IMR-90 (cell line): ENCODE measurements around the gene RPEL1. TPM values are rescaled to one million over a fixed set of nuclear protein-coding genes. Genes with fewer than 3 reads are reported as not detected.
A peak's percentile ranks its signal among the peaks of the same experiment; 100 is the strongest.

Source experiments
- ATAC-seq: fragments of 200-7000 bp; cut with Tn5 transposase; 2 replicates; pipeline ENCODE4 v1.9.1; 2020; ENCODE audit warnings: low read depth, mild to moderate bottlenecking, moderate library complexity
- BruUV-seq: library from RNA; stranded (reverse); fragments of 400-500 nt; replicated peaks from 2 replicates; lab custom pipeline; 2021; lab: Mats Ljungman, UMichigan
- CTCF ChIA-PET: fragments of 300-600 bp; formaldehyde crosslinking; extraction: SDS; loops from one replicate; lab custom pipeline; 2021; ENCODE audit warnings: antibody characterized with exemption; lab: Yijun Ruan, JAX
- POLR2A ChIA-PET: fragments of 300-600 bp; sonication (Branson Sonifier 250); formaldehyde crosslinking; loops from one replicate; lab custom pipeline; 2022; ENCODE audit warnings: antibody characterized with exemption; ENCODE audit not compliant: unreplicated experiment; lab: Charles Lee
- DNase-seq: peaks from one replicate; pipeline ENCODE4 v3.0.0; 2013
- H2AFZ ChIP-seq: replicated peaks from 2 replicates; pipeline ENCODE3; 2013; ENCODE audit warnings: low read length, mild to moderate bottlenecking; ENCODE audit not compliant: poor library complexity
- H2AK5ac ChIP-seq: 2 replicates; pipeline ENCODE4 v1.6.1; 2013; ENCODE audit warnings: low read depth, low read length, inconsistent platforms
- H2AK9ac ChIP-seq: replicated peaks from 2 replicates; pipeline ENCODE3; 2013; ENCODE audit warnings: mild to moderate bottlenecking, low read depth, low read length, moderate library complexity; ENCODE audit not compliant: poor library complexity
- H2BK120ac ChIP-seq: 2 replicates; pipeline ENCODE4 v1.6.1; 2013; ENCODE audit warnings: low read depth, low read length, inconsistent platforms
- H2BK15ac ChIP-seq: 3 replicates; pipeline ENCODE4 v1.6.1; 2013; ENCODE audit warnings: low read depth, low read length, inconsistent platforms
- H2BK20ac ChIP-seq: 2 replicates; pipeline ENCODE4 v1.6.1; 2013; ENCODE audit warnings: low read depth, mild to moderate bottlenecking, inconsistent platforms, low read length, moderate library complexity
- H2BK5ac ChIP-seq: 2 replicates; pipeline ENCODE4 v1.6.1; 2013; ENCODE audit warnings: mild to moderate bottlenecking, low read depth, low read length, inconsistent platforms; ENCODE audit not compliant: poor library complexity, severe bottlenecking
- H3K14ac ChIP-seq: replicated peaks from 2 replicates; pipeline ENCODE4 v1.6.1; 2013; ENCODE audit warnings: low read depth, low read length, inconsistent platforms
- H3K18ac ChIP-seq: 2 replicates; pipeline ENCODE4 v1.6.1; 2013; ENCODE audit warnings: low read depth, low read length, control low read depth
- H3K23ac ChIP-seq: 2 replicates; pipeline ENCODE4 v1.6.1; 2013; ENCODE audit warnings: low read depth, low read length, inconsistent platforms
- H3K27ac ChIP-seq: 2 replicates; pipeline ENCODE4 v1.5.1; 2013; ENCODE audit warnings: mild to moderate bottlenecking, control low read depth, low read length; ENCODE audit not compliant: insufficient read depth
- H3K27me3 ChIP-seq: 2 replicates; pipeline ENCODE4 v1.6.1; 2013; ENCODE audit warnings: low read length; ENCODE audit not compliant: control insufficient read depth, insufficient read depth
- H3K36me3 ChIP-seq: 2 replicates; pipeline ENCODE4 v1.6.1; 2013; ENCODE audit warnings: low read length, mixed read lengths; ENCODE audit not compliant: control insufficient read depth, insufficient read depth
- H3K4ac ChIP-seq: 2 replicates; pipeline ENCODE4 v1.6.1; 2013; ENCODE audit warnings: low read depth, low read length, inconsistent platforms
- H3K4me1 ChIP-seq: 2 replicates; pipeline ENCODE4 v1.6.1; 2013; ENCODE audit warnings: low read length, mixed read lengths; ENCODE audit not compliant: control insufficient read depth, insufficient read depth
- H3K4me2 ChIP-seq: 2 replicates; pipeline ENCODE4 v1.6.1; 2013; ENCODE audit warnings: low read depth, mild to moderate bottlenecking, control low read depth, low read length, moderate library complexity
- H3K4me3 ChIP-seq: 2 replicates; pipeline ENCODE4 v1.5.1; 2013; ENCODE audit warnings: low read depth, mild to moderate bottlenecking, control low read depth, low read length, moderate library complexity; ENCODE audit not compliant: insufficient read depth
- H3K56ac ChIP-seq: 2 replicates; pipeline ENCODE4 v1.6.1; 2013; ENCODE audit warnings: low read length, inconsistent platforms; ENCODE audit not compliant: insufficient read depth; ENCODE audit errors: extremely low read depth
- H3K79me1 ChIP-seq, 2 experiments: 2 replicates each; pipeline ENCODE4 v1.6.1; 2013; ENCODE audit warnings: low read length in 2 of 2, inconsistent platforms in 1 of 2, low read depth in 1 of 2
- H3K9ac ChIP-seq: 2 replicates; pipeline ENCODE4 v1.6.1; 2013; ENCODE audit warnings: low read depth, low read length, control low read depth
- H3K9me1 ChIP-seq: 2 replicates; pipeline ENCODE4 v1.6.1; 2013; ENCODE audit warnings: low read length, inconsistent platforms; ENCODE audit not compliant: insufficient read depth
- H3K9me3 ChIP-seq: 2 replicates; pipeline ENCODE4 v1.6.1; 2013; ENCODE audit warnings: low read length; ENCODE audit not compliant: control insufficient read depth, insufficient read depth
- H4K20me1 ChIP-seq: 2 replicates; pipeline ENCODE4 v1.6.1; 2013; ENCODE audit warnings: low read length, inconsistent platforms; ENCODE audit not compliant: insufficient read depth
- H4K5ac ChIP-seq: 2 replicates; pipeline ENCODE4 v1.6.1; 2013; ENCODE audit warnings: mild to moderate bottlenecking, low read depth, low read length, control low read depth
- H4K8ac ChIP-seq, 2 experiments: 2 replicates each; pipeline ENCODE4 v1.6.1; 2013; ENCODE audit warnings: low read depth in 2 of 2, low read length in 2 of 2, control low read depth in 1 of 2, inconsistent platforms in 1 of 2
- H4K91ac ChIP-seq: 2 replicates; pipeline ENCODE4 v1.6.1; 2013; ENCODE audit warnings: low read depth, low read length, inconsistent platforms; ENCODE audit not compliant: insufficient read depth
- CEBPB ChIP-seq: IDR thresholded peaks from 2 replicates; pipeline ENCODE4 v1.6.1; 2012; ENCODE audit warnings: low read depth, low read length, improper control_type of control experiment
- FOS ChIP-seq: fragments of 150-350 bp; IDR thresholded peaks from 2 replicates; pipeline ENCODE4 v1.6.1; 2016; ENCODE audit warnings: low read depth, low read length
- WGBS, 2 experiments: methylation state at CpG; one replicate each; pipeline versions ENCODE4 v1.1.5 to v1.1.7; 2013; ENCODE audit warnings: missing lambda C conversion rate in 2 of 2; ENCODE audit not compliant: insufficient read length in 1 of 2; ENCODE audit errors: extremely low coverage in 2 of 2; 5-methylcytosine and 5-hydroxymethylcytosine counted together
- dilution Hi-C: fragments of 300-500 bp; cut with HindIII; formaldehyde crosslinking; loops from one replicate; pipeline ENCODE4 v1.14.3; 2018; ENCODE audit warnings: low sequenced_read_pairs; ENCODE audit not compliant: unreplicated experiment
- in situ Hi-C: fragments of 300-500 bp; cut with MboI; formaldehyde crosslinking; loops from 3 replicates; pipeline ENCODE4 v1.14.3; 2019; ENCODE audit warnings: low sequenced_read_pairs, inconsistent platforms, mixed read lengths
- intact Hi-C: fragments of 100-400 bp; cut with micrococcal nuclease; formaldehyde crosslinking; loops from 2 replicates; pipeline ENCODE4 v1.10.0; 2022
- polyA plus RNA-seq, 3 experiments: library from polyadenylated mRNA; depleted of rRNA; stranded (reverse); fragments of >200 nt; gene quantifications; 2 replicates each; pipeline ENCODE4 v1.2.3, GENCODE V29; 2012; ENCODE audit warnings: low replicate concordance in 1 of 3
- total RNA-seq: library from RNA; depleted of rRNA; stranded (reverse); fragments of >200 nt; gene quantifications from 2 replicates; pipeline ENCODE4 v1.2.3, GENCODE V29; 2012

The RPEL1 gene
- total and polyA plus RNA-seq, 2 of the 4 experiments (the other 2 are of a cell fraction) = under 0.01 to 0.26 TPM

- TF ChIP-seq CEBPB = peak; percentile 31; the same call in 1 of the 2 replicates
- TF ChIP-seq FOS = no peak
- Histone ChIP-seq H2BK5ac (no peak overlapping the region), H2BK20ac (no peak overlapping the region), H3K4me3 (no peak overlapping the region), H4K20me1 (peaks cover 4% of the 10 kb centered on the region; the same call in 1 of the 2 replicates), H3K9me3 (no peaks in the 10 kb centered on the region), H3K4me2 (no peak overlapping the region), H3K56ac (no peak overlapping the region), H4K8ac (no peak overlapping the region), H3K79me1 (no peaks in the 10 kb centered on the region; a peak in 1 of 4 replicates), H2AK5ac (no peak overlapping the region), H3K9me1 (no peaks in the 10 kb centered on the region), H3K27me3 (no peaks in the 10 kb centered on the region; the same call in 1 of the 2 replicates), H4K91ac (no peak overlapping the region), H4K5ac (no peak overlapping the region), H2AK9ac (no peak overlapping the region), H2BK120ac (no peak overlapping the region), H3K14ac (no peak overlapping the region), H3K4me1 (no peaks in the 10 kb centered on the region), H3K27ac (no peak overlapping the region), H3K18ac (no peak overlapping the region), H3K23ac (no peak overlapping the region), H3K36me3 (no peaks in the 10 kb centered on the region; the same call in 1 of the 2 replicates), H2AFZ (no peak overlapping the region), H3K4ac (no peak overlapping the region), H2BK15ac (no peak overlapping the region), H3K9ac (no peak overlapping the region)
- in situ Hi-C loops (no loop called here), intact Hi-C loops (no loop called here), dilution Hi-C loops (no loop called here)
- BruUV-seq = no TSS peak
- ATAC-seq (no peak), DNase-seq (no peak)
- POLR2A ChIA-PET = no interaction called here
- WGBS, 2 experiments = no CpG with 5 or more reads among the region's 11 CpGs
- CTCF ChIA-PET = interaction anchor here (0.6 kb wide), 1 partner anchor 191 kb away, joined by 5 read pairs; no protein-coding TSS in a partner anchor
Measured at GRCh38 chr10:103284170-103284569, 38.5 kb downstream of the RPEL1 start.
